Urinary bladder (tissue), 4 donors: ENCODE measurements around the gene ATRNL1. TPM values are rescaled to one million over a fixed set of nuclear protein-coding genes. Genes with fewer than 3 reads are reported as not detected.

Source experiments
- DNase-seq: peaks from one replicate; pipeline ENCODE4 v3.0.0-alpha.2; 2015; ENCODE audit errors: extremely low spot score
- H3K27ac ChIP-seq: one replicate; pipeline ENCODE4 v1.5.1; 2013; ENCODE audit warnings: low read depth, mild to moderate bottlenecking, moderate library complexity
- H3K36me3 ChIP-seq: one replicate; pipeline ENCODE4 v1.6.1; 2013; ENCODE audit warnings: mild to moderate bottlenecking, moderate library complexity; ENCODE audit not compliant: insufficient read depth
- H3K4me1 ChIP-seq: one replicate; pipeline ENCODE4 v1.6.1; 2013; ENCODE audit warnings: mild to moderate bottlenecking, moderate library complexity; ENCODE audit not compliant: insufficient read depth
- H3K4me3 ChIP-seq: one replicate; pipeline ENCODE4 v1.5.1; 2013; ENCODE audit warnings: low read depth, low read length
- WGBS: extraction: QIAGEN DNeasy Blood & Tissue Kit; methylation state at CpG from one replicate; pipeline ENCODE4 v1.1.7; 2013; 5-methylcytosine and 5-hydroxymethylcytosine counted together
- polyA plus RNA-seq: library from polyadenylated mRNA; stranded (reverse); fragments of 200-250 nt; gene quantifications from one replicate; pipeline ENCODE4 v1.2.3, GENCODE V29; 2013
- total RNA-seq: library from RNA; depleted of rRNA; stranded (reverse); fragments of >200 nt; gene quantifications from one replicate; pipeline ENCODE4 v1.2.3, GENCODE V29; 2014
- donor health status: healthy with polysubstance abuse.
- donor health status: healthy.

The ATRNL1 gene
- total and polyA plus RNA-seq, 2 donors: 1.9 to 153 TPM

- Histone ChIP-seq H3K36me3 (no peaks in the 10 kb centered on the region), H3K4me1 (no peaks in the 10 kb centered on the region), H3K4me3 (no peak overlapping the region), H3K27ac (no peak overlapping the region)
- no peak for DNase-seq
- 97% methylated on average over 2 of the region's 2 CpGs for WGBS
Measured at GRCh38 chr10:115998301-115998700, 905.1 kb downstream of the ATRNL1 start.

Other genes starting within 250 kb of the ATRNL1 start
- 39.0 TPM for gene TRUB1, start 155.2 kb upstream of the ATRNL1 start, total RNA-seq
- 10.4 TPM for gene TRUB1, start 155.2 kb upstream of the ATRNL1 start, polyA plus RNA-seq